ENCODE data around the gene ZNF644. TPM values are rescaled to one million over a fixed set of nuclear protein-coding genes. Genes with fewer than 3 reads are reported as not detected.

The ZNF644 gene
- total and polyA plus RNA-seq, 9 donors, result 21.0 to 68.6 (median 56.6) TPM

- no peaks in the 10 kb centered on the region for H3K36me3 ChIP-seq
- intact Hi-C loops (cut with DNase I), result no loop called here
- H3K4me3 ChIP-seq, result no peak overlapping the region
- no peak for DNase-seq
- no peaks in the 10 kb centered on the region for H3K27me3 ChIP-seq
- TF ChIP-seq POLR2A (IDR thresholded peaks at IDR 0.05), result no peak
- TF ChIP-seq EP300 (IDR thresholded peaks at IDR 0.05), result no peak
- TF ChIP-seq CTCF (IDR thresholded peaks at IDR 0.05), result no peak
- no peak overlapping the region for H3K27ac ChIP-seq
- H3K4me1 ChIP-seq (ENCODE audit: insufficient read depth), result peaks cover under 1% of the 10 kb centered on the region
- WGBS, 3 donors, result 75 to 76% (median 75%) methylated on average over 3 of the region's 3 CpGs
- no peaks in the 10 kb centered on the region for H3K9me3 ChIP-seq
Observed at GRCh38 chr1:91024481-91025119, 2.8 kb upstream of the ZNF644 start.

GRCh38 chr1:91022518-91022929, 689 bp upstream of the ZNF644 start:
- 60 to 63% (median 60%) methylated on average over 6 of the region's 6 CpGs for WGBS, 3 donors
- Histone ChIP-seq H3K4me3 (peak overlapping the region; percentile 72), H3K27ac (peak overlapping the region; percentile 90 to 100), H3K36me3 (no peaks in the 10 kb centered on the region), H3K27me3 (no peaks in the 10 kb centered on the region), H3K4me1 (ENCODE audit: insufficient read depth) (peaks cover 2% of the 10 kb centered on the region), H3K9me3 (no peaks in the 10 kb centered on the region)
- no peak for DNase-seq
- TF ChIP-seq CTCF (IDR thresholded peaks at IDR 0.05) (no peak), POLR2A (IDR thresholded peaks at IDR 0.05) (no peak), EP300 (IDR thresholded peaks at IDR 0.05) (no peak)
- intact Hi-C loops (cut with DNase I), result no loop called here

- WGBS, 3 donors, result 1 to 2% (median 1%) methylated on average over 21 to 33 of the region's 33 CpGs
- peak; percentile 64 to 79 (median 72) for DNase-seq
- Histone ChIP-seq H3K27ac (peak overlapping the region; percentile 90 to 100), H3K36me3 (no peaks in the 10 kb centered on the region), H3K4me3 (peak overlapping the region; percentile 72), H3K27me3 (no peaks in the 10 kb centered on the region), H3K4me1 (ENCODE audit: insufficient read depth) (peaks cover 3% of the 10 kb centered on the region), H3K9me3 (no peaks in the 10 kb centered on the region)
- intact Hi-C loops (cut with DNase I), result no loop called here
- TF ChIP-seq POLR2A (IDR thresholded peaks at IDR 0.05) (no peak), EP300 (IDR thresholded peaks at IDR 0.05) (no peak), CTCF (IDR thresholded peaks at IDR 0.05) (no peak)
Observed at GRCh38 chr1:91020967-91021685, 709 bp downstream of the ZNF644 start.

- no peak for DNase-seq
- 16 to 20% (median 17%) methylated on average over 4 of the region's 4 CpGs for WGBS, 3 donors
- H3K4me1 ChIP-seq (ENCODE audit: insufficient read depth), result peaks cover 4% of the 10 kb centered on the region
- no peaks in the 10 kb centered on the region for H3K9me3 ChIP-seq
- intact Hi-C loops (cut with DNase I), result no loop called here
- TF ChIP-seq EP300 (IDR thresholded peaks at IDR 0.05), result no peak
- TF ChIP-seq CTCF (IDR thresholded peaks at IDR 0.05), result no peak
- no peak for TF ChIP-seq POLR2A (IDR thresholded peaks at IDR 0.05)
- peak overlapping the region; percentile 72 for H3K4me3 ChIP-seq
- H3K36me3 ChIP-seq, result no peaks in the 10 kb centered on the region
- no peaks in the 10 kb centered on the region for H3K27me3 ChIP-seq
- no peak overlapping the region for H3K27ac ChIP-seq
Observed at GRCh38 chr1:91020486-91020885, 1.3 kb downstream of the ZNF644 start.
